ENCODE results near the gene PDE5A.
"Not testable (repeated sequence)": the region's sequence is repeated elsewhere in the genome, so short reads cannot be mapped to it uniquely, and the experiment has no call there.

The PDE5A gene

DNA sequence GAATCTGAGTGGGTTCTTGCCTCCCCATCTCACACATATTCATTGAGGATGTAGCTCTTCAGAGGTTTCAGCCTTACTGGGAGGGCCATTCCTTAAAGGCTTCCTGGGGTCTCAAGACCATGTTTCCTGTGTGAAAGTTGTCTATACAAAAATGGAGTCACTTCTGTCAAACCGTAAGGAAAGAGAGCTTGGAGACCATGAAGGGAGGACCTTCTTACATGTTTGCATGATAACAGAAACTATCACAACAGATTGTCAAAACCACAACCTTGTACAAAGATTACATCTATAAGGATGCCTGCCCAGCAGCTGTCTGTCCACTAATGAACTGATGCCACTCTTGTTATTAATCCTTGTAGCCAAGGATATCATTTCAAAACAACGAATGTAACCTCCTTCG lies 139.3 kb downstream of the PDE5A start:
- no peak overlapping the region for H3K27ac ChIP-seq (ENCODE audit: low read depth, low read length)
- peaks cover under 1% of the 10 kb centered on the region for H3K36me3 ChIP-seq (ENCODE audit: insufficient read depth, low read length)
- no peaks in the 10 kb centered on the region for H3K27me3 ChIP-seq (ENCODE audit: control insufficient read depth in 1 of 2, insufficient read depth in 2 of 2, low read length in 2 of 2)
- H3K4me3 ChIP-seq (ENCODE audit: low read depth in 1 of 2, low read length in 2 of 2), result no peak overlapping the region
- no peak overlapping the region for H3K9ac ChIP-seq (ENCODE audit: low read length)
- H3K4me1 ChIP-seq (ENCODE audit: insufficient read depth, low read length), result peaks cover 5% of the 10 kb centered on the region
- no peaks in the 10 kb centered on the region for H3K9me3 ChIP-seq (ENCODE audit: low read length)

DNA sequence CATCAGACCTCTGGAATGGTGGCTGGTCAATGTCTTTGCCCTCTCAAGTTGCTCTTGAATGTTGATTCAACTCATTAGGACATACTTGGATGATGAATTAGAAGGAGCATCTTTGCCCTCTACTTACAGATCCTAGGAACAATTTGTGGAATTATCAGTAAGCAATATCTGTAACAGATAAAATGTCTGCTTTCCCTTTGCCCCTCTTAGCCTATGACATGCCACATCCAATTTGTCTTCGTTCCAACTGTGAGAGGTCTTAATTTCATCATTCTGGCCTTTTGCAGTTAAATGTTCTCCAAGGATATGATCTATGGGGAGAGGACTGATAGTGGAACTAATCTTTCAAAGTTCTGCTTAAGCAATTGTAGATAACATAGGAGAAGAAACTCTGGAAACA lies 148.3 kb downstream of the PDE5A start:
- Histone ChIP-seq H3K9ac (ENCODE audit: low read length) (no peak overlapping the region), H3K4me1 (ENCODE audit: insufficient read depth, low read length) (no peaks in the 10 kb centered on the region), H3K27ac (ENCODE audit: low read depth, low read length) (no peak overlapping the region)

GRCh38 chr4:119479835-119480234 lies 148.8 kb downstream of the PDE5A start:
- Histone ChIP-seq H3K4me3 (ENCODE audit: low read depth in 1 of 2, low read length in 2 of 2) (no peak overlapping the region), H3K9me3 (ENCODE audit: low read length) (no peaks in the 10 kb centered on the region), H3K4me1 (ENCODE audit: insufficient read depth, low read length) (no peaks in the 10 kb centered on the region), H3K27me3 (ENCODE audit: control insufficient read depth in 1 of 2, insufficient read depth in 2 of 2, low read length in 2 of 2) (no peaks in the 10 kb centered on the region), H3K9ac (ENCODE audit: low read length) (no peak overlapping the region), H3K27ac (ENCODE audit: low read depth, low read length) (no peak overlapping the region), H3K36me3 (ENCODE audit: insufficient read depth, low read length) (peaks cover 6% of the 10 kb centered on the region)

More for the DNA sequence above, 148.3 kb downstream of the PDE5A start:
- Histone ChIP-seq H3K9me3 (ENCODE audit: low read length) (no peaks in the 10 kb centered on the region), H3K4me3 (ENCODE audit: low read depth in 1 of 2, low read length in 2 of 2) (no peak overlapping the region), H3K27me3 (ENCODE audit: control insufficient read depth in 1 of 2, insufficient read depth in 2 of 2, low read length in 2 of 2) (no peaks in the 10 kb centered on the region), H3K36me3 (ENCODE audit: insufficient read depth, low read length) (peaks cover 6% of the 10 kb centered on the region)

- H3K9me3 ChIP-seq (ENCODE audit: low read length), result no peaks in the 10 kb centered on the region
- peaks cover 6% of the 10 kb centered on the region for H3K36me3 ChIP-seq (ENCODE audit: insufficient read depth, low read length)
- H3K27me3 ChIP-seq (ENCODE audit: control insufficient read depth in 1 of 2, insufficient read depth in 2 of 2, low read length in 2 of 2), result no peaks in the 10 kb centered on the region
- H3K27ac ChIP-seq (ENCODE audit: low read depth, low read length), result no peak overlapping the region
- no peaks in the 10 kb centered on the region for H3K4me1 ChIP-seq (ENCODE audit: insufficient read depth, low read length)
- no peak overlapping the region for H3K9ac ChIP-seq (ENCODE audit: low read length)
- no peak overlapping the region for H3K4me3 ChIP-seq (ENCODE audit: low read depth in 1 of 2, low read length in 2 of 2)
Observed at GRCh38 chr4:119479180-119479808, 149.3 kb downstream of the PDE5A start.

GRCh38 chr4:119478446-119479179 lies 150.0 kb downstream of the PDE5A start:
- no peak overlapping the region for H3K9ac ChIP-seq (ENCODE audit: low read length)
- H3K36me3 ChIP-seq (ENCODE audit: insufficient read depth, low read length), result peaks cover 6% of the 10 kb centered on the region
- no peak overlapping the region for H3K27ac ChIP-seq (ENCODE audit: low read depth, low read length)
- H3K4me1 ChIP-seq (ENCODE audit: insufficient read depth, low read length), result no peaks in the 10 kb centered on the region
- no peaks in the 10 kb centered on the region for H3K27me3 ChIP-seq (ENCODE audit: control insufficient read depth in 1 of 2, insufficient read depth in 2 of 2, low read length in 2 of 2)
- H3K9me3 ChIP-seq (ENCODE audit: low read length), result no peaks in the 10 kb centered on the region
- no peak overlapping the region for H3K4me3 ChIP-seq (ENCODE audit: low read depth in 1 of 2, low read length in 2 of 2)

GRCh38 chr4:119477412-119478053 lies 151.1 kb downstream of the PDE5A start:
- no peaks in the 10 kb centered on the region for H3K9me3 ChIP-seq (ENCODE audit: low read length)
- no peaks in the 10 kb centered on the region for H3K4me1 ChIP-seq (ENCODE audit: insufficient read depth, low read length)
- H3K4me3 ChIP-seq (ENCODE audit: low read depth in 1 of 2, low read length in 2 of 2), result no peak overlapping the region
- H3K9ac ChIP-seq (ENCODE audit: low read length), result no peak overlapping the region
- no peak overlapping the region for H3K27ac ChIP-seq (ENCODE audit: low read depth, low read length)
- no peaks in the 10 kb centered on the region for H3K27me3 ChIP-seq (ENCODE audit: control insufficient read depth in 1 of 2, insufficient read depth in 2 of 2, low read length in 2 of 2)
- peaks cover 6% of the 10 kb centered on the region for H3K36me3 ChIP-seq (ENCODE audit: insufficient read depth, low read length)

DNA sequence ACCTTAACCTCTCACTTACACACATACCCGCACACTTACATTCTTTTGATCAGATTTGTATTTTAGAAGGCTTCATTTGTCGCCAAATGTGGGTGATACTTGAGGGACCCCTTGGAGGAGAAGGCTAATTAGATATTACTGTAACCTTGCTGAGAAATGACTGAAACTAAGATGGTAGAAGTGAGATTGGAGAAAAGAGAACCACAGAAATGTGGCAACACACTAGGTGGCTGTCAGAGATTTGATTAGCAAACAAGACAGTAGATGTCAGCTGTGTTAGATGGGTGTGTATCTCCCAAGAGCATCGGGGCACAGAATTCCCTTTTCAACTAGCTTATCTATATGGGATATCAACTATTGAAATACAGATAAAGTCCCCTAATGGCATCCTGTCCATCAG lies 157.3 kb downstream of the PDE5A start:
- H3K9ac ChIP-seq (ENCODE audit: low read length), result no peak overlapping the region
- no peak overlapping the region for H3K27ac ChIP-seq (ENCODE audit: low read depth, low read length)
- H3K36me3 ChIP-seq (ENCODE audit: insufficient read depth, low read length), result no peaks in the 10 kb centered on the region
- H3K27me3 ChIP-seq (ENCODE audit: control insufficient read depth in 1 of 2, insufficient read depth in 2 of 2, low read length in 2 of 2), result no peaks in the 10 kb centered on the region
- no peaks in the 10 kb centered on the region for H3K4me1 ChIP-seq (ENCODE audit: insufficient read depth, low read length)
- no peaks in the 10 kb centered on the region for H3K9me3 ChIP-seq (ENCODE audit: low read length)
- no peak overlapping the region for H3K4me3 ChIP-seq (ENCODE audit: low read depth in 1 of 2, low read length in 2 of 2)

DNA sequence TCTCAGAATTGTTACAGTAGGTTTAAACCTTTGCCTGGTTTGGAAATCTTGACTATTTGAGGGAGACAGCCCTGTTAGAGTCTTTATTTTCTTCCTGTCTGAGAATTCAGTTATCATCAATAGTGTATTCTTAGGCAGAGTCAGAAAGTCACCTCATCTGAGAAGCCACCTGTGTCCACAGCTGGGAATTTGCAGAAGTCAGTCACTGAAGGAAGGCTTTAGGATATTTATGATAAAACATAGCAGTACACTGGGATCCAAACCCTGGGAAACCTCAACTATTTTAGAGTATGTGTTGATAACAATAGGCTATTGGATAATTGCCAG lies 157.9 kb downstream of the PDE5A start:
- not testable (repeated sequence) for H3K9me3 ChIP-seq (ENCODE audit: low read length); H3K4me1 ChIP-seq (ENCODE audit: insufficient read depth, low read length); H3K36me3 ChIP-seq (ENCODE audit: insufficient read depth, low read length); H3K27me3 ChIP-seq (ENCODE audit: control insufficient read depth in 1 of 2, insufficient read depth in 2 of 2, low read length in 2 of 2); H3K9ac ChIP-seq (ENCODE audit: low read length); H3K27ac ChIP-seq (ENCODE audit: low read depth, low read length); H3K4me3 ChIP-seq (ENCODE audit: low read depth in 1 of 2, low read length in 2 of 2)

DNA sequence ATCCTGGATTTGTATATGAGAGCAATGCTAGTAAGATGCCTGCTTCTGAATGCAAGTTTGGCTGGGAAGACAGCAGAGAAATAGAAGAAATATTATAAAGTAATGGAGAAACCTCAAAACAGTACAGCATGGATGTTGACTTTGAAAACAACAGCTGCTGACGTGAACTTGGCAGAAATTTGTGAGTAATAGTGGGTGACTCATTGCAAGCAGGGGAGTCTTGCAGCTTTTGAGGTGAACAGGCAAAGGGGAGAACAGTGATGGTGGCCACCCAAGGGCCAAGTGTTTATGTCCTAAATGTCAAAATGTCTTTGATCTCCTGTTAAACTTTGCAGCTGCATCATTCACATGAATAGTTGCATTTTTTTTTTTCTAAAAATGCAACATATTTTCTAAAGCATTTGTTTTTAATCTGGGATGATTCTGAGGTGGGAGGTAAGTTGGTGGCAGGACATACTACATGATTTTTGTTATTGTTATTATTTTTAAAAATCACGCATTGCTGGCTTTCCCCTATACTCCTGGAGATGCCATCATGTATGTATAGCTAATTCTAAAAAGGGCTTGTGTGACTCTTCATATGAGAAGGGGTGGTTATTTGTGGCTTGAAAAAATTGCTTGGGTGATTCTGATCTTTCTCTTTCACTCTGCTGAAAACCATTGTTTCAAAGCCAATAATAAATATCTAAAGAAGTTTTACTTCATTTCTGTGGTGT lies 158.4 kb downstream of the PDE5A start:
- H3K4me3 ChIP-seq (ENCODE audit: low read depth in 1 of 2, low read length in 2 of 2); H3K27ac ChIP-seq (ENCODE audit: low read depth, low read length); H3K36me3 ChIP-seq (ENCODE audit: insufficient read depth, low read length); H3K4me1 ChIP-seq (ENCODE audit: insufficient read depth, low read length); H3K27me3 ChIP-seq (ENCODE audit: control insufficient read depth in 1 of 2, insufficient read depth in 2 of 2, low read length in 2 of 2); H3K9me3 ChIP-seq (ENCODE audit: low read length); H3K9ac ChIP-seq (ENCODE audit: low read length): not testable (repeated sequence)

GRCh38 chr4:119469039-119469438 lies 159.6 kb downstream of the PDE5A start:
- not testable (repeated sequence) for H3K4me1 ChIP-seq (ENCODE audit: insufficient read depth, low read length); H3K27me3 ChIP-seq (ENCODE audit: control insufficient read depth in 1 of 2, insufficient read depth in 2 of 2, low read length in 2 of 2); H3K9me3 ChIP-seq (ENCODE audit: low read length); H3K9ac ChIP-seq (ENCODE audit: low read length); H3K27ac ChIP-seq (ENCODE audit: low read depth, low read length); H3K4me3 ChIP-seq (ENCODE audit: low read depth in 1 of 2, low read length in 2 of 2); H3K36me3 ChIP-seq (ENCODE audit: insufficient read depth, low read length)

- H3K9ac ChIP-seq (ENCODE audit: low read length); H3K9me3 ChIP-seq (ENCODE audit: low read length); H3K4me3 ChIP-seq (ENCODE audit: low read depth in 1 of 2, low read length in 2 of 2); H3K36me3 ChIP-seq (ENCODE audit: insufficient read depth, low read length); H3K27me3 ChIP-seq (ENCODE audit: control insufficient read depth in 1 of 2, insufficient read depth in 2 of 2, low read length in 2 of 2); H3K27ac ChIP-seq (ENCODE audit: low read depth, low read length); H3K4me1 ChIP-seq (ENCODE audit: insufficient read depth, low read length): not testable (repeated sequence)
Observed at GRCh38 chr4:119462733-119463132, 165.9 kb downstream of the PDE5A start.

Data from muscle layer of colon (tissue), 2 donors.